SK-N-MC (cell line): ENCODE measurements around the gene KLHL36.
A peak's percentile ranks its signal among the peaks of the same experiment; 100 is the strongest.

ENCODE experiments used
- DNase-seq: peaks from one replicate; pipeline ENCODE4 v3.0.0-alpha.2; 2011; ENCODE audit warnings: low read depth, low spot score
- H3K27ac ChIP-seq: fragments of 200-600 bp; sonication (generic); 2 replicates; pipeline ENCODE4 v1.5.1; 2016; ENCODE audit warnings: mixed run types
- H3K36me3 ChIP-seq: fragments of 200-600 bp; sonication (generic); 2 replicates; pipeline ENCODE4 v1.6.1; 2017; ENCODE audit warnings: antibody characterized with exemption, low read length, mixed read lengths; ENCODE audit not compliant: insufficient read depth
- H3K4me3 ChIP-seq: fragments of 200-600 bp; sonication (generic); 2 replicates; pipeline ENCODE4 v1.5.1; 2016
- H3K9ac ChIP-seq: fragments of 200-600 bp; sonication (generic); 2 replicates; pipeline ENCODE4 v1.8.0; 2017; ENCODE audit warnings: mixed run types, mixed read lengths; ENCODE audit not compliant: insufficient read length
- H3K9me3 ChIP-seq: fragments of 200-600 bp; sonication (generic); 2 replicates; pipeline ENCODE4 v1.6.1; 2017; ENCODE audit warnings: low read depth, mild to moderate bottlenecking, antibody characterized with exemption, low read length, moderate library complexity, mixed read lengths
- EZH2 ChIP-seq: fragments of 200-600 bp; sonication (generic); IDR thresholded peaks from one replicate; pipeline ENCODE4 v1.6.1; 2017; ENCODE audit warnings: antibody characterized with exemption
- FOXP2 ChIP-seq: optimal IDR thresholded peaks from 2 replicates; pipeline ENCODE3; 2011; ENCODE audit warnings: mild to moderate bottlenecking, moderate library complexity; ENCODE audit not compliant: insufficient read depth; ENCODE audit errors: extremely low read length, control extremely low read depth
- POLR2AphosphoS5 ChIP-seq: IDR thresholded peaks from 2 replicates; pipeline ENCODE4 v1.6.1; 2012; ENCODE audit warnings: mild to moderate bottlenecking, low read depth, low read length, borderline replicate concordance

Gene KLHL36

DNA sequence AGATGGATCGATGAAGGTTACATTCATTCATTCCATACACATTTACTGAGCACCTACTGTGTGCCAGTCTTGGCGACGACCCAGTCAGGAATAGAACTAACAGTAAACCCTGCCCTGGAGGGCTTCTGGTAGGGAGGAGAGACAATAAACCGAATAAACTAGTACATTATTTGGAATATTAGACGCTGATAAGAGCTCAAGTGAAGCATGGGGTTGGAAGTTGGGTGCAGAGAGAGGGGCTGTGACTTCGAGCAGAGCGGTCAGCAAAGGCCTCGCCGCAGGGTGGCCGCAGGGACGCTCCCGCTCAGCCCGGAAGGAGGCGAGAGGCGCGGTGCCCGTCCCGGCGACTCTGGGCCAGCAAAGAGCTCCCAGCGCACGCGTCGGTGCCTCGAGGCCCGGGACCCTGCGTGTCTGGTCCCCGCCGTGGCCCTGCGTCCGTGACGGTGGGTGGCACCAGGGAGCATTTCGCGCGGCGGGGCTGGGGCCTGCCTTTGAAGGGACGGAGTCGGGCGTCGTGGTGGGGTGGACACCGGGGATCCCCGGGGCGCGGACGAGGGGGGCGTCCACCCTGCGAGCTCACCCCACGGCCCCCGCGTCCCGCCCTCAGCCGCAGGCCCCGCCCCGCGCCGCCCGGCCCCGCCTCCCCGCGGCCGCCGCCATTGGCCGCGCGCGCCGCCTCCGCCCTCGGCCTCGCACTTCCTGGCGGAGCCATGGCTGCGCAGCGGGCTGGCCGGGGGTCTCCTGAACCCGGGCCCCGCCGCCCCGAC, at the start of gene KLHL36:
Gene KLHL36 (plus strand): TSS at position 684 of the 767 bp plus-strand sequence. CDS start 2,357 bp downstream, outside the sequence.
- H3K27ac ChIP-seq, result no peak within 1 kb of the TSS
- no peak for DNase-seq

DNA sequence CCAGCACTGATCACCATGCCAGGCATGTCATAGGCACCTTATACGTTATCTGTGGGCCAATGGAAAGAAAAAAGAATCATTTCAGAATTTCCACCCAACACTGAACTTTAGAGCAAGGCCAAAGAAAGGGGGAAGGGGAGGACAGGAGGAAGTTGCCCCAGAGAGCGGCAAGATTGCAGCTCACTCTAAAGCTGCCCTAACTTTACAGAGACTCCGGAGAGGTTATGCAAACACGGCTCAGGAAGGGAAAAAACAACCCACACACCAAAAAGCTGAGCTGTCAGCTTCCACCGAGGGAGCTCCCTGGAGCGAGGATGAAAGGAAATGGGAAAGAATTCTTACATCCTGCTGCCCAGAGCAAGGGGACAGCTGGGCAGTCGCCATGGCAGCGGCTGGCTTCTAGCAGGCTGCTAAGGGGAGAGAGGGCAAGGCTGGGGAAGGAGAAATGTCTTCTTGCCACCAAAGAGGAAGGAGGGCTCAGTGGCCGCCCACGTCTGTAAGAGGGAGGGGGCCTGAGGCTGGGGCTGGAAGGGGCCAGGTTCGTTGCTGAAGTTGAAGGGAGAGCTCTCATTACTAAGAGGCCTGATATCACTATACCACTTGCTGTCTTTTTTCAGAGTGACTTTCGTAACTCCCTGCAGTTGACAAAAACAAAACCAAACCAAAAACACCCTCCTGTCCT, 48.6 kb upstream of the KLHL36 start:
- H3K4me3 ChIP-seq, result peak overlapping the region; percentile 52
- no peaks in the 10 kb centered on the region for H3K36me3 ChIP-seq
- H3K9me3 ChIP-seq, result no peaks in the 10 kb centered on the region
- no peak for DNase-seq
- no peak for TF ChIP-seq FOXP2
- TF ChIP-seq EZH2, result no peak
- no peak for TF ChIP-seq POLR2AphosphoS5
- H3K9ac ChIP-seq, result peak overlapping the region; percentile 26
- peak overlapping the region; percentile 78 for H3K27ac ChIP-seq

More for the DNA sequence above, at the start of gene KLHL36:
- H3K4me3 ChIP-seq, result peak within 1 kb of the TSS; percentile 68
- no peak for TF ChIP-seq EZH2
- no peak for TF ChIP-seq POLR2AphosphoS5
- TF ChIP-seq FOXP2, result no peak
- H3K9me3 ChIP-seq, result no peaks in the 10 kb centered on the region
- H3K36me3 ChIP-seq, result no peaks in the 10 kb centered on the region
- peak within 1 kb of the TSS; percentile 47 for H3K9ac ChIP-seq

- peak overlapping the region; percentile 50; the same call in 1 of the 2 replicates for H3K27ac ChIP-seq
- H3K4me3 ChIP-seq, result no peak overlapping the region; the same call in 1 of the 2 replicates
- TF ChIP-seq EZH2 (no peak), FOXP2 (no peak)
- H3K9ac ChIP-seq, result no peak overlapping the region
- DNase-seq, result no peak
- no peaks in the 10 kb centered on the region for H3K9me3 ChIP-seq
- no peaks in the 10 kb centered on the region for H3K36me3 ChIP-seq
Observed at GRCh38 chr16:84600343-84601229, 47.7 kb upstream of the KLHL36 start.

GRCh38 chr16:84603140-84603816, 45.0 kb upstream of the KLHL36 start:
- no peak for TF ChIP-seq POLR2AphosphoS5
- TF ChIP-seq FOXP2, result no peak
- TF ChIP-seq EZH2, result no peak
- no peak for DNase-seq
- no peak overlapping the region for H3K4me3 ChIP-seq

DNA sequence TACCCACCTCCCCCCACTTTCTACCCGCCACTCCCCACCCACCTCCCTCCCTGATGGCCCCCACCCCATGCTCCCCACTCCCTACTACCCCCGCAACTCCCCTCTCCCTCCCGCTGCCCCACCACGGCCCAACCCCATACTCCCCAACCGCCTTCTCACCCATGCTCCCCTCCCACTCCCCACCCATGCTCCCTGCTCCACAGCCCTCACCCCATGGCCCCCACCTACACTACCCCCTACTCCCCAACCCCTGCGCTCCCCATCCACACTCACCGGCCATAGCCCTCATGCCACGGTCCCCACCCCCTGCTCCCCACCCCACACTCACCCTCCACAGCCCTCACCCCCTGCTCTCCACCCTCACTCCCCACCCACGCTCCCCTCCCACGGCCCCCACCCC, 44.4 kb upstream of the KLHL36 start:
- Histone ChIP-seq H3K9me3 (no peaks in the 10 kb centered on the region), H3K9ac (no peak overlapping the region), H3K36me3 (no peaks in the 10 kb centered on the region), H3K4me3 (no peak overlapping the region), H3K27ac (no peak overlapping the region)
- no peak for DNase-seq
- TF ChIP-seq POLR2AphosphoS5 (no peak), EZH2 (no peak), FOXP2 (no peak)

More at GRCh38 chr16:84603140-84603816, 45.0 kb upstream of the KLHL36 start:
- Histone ChIP-seq H3K36me3 (no peaks in the 10 kb centered on the region), H3K9me3 (no peaks in the 10 kb centered on the region), H3K27ac (no peak overlapping the region), H3K9ac (no peak overlapping the region)

GRCh38 chr16:84604477-84605013, 43.8 kb upstream of the KLHL36 start:
- no peak for TF ChIP-seq EZH2
- TF ChIP-seq POLR2AphosphoS5, result no peak
- no peak for TF ChIP-seq FOXP2
- Histone ChIP-seq H3K27ac (no peak overlapping the region), H3K9ac (no peak overlapping the region), H3K36me3 (no peaks in the 10 kb centered on the region), H3K9me3 (no peaks in the 10 kb centered on the region), H3K4me3 (no peak overlapping the region)
- DNase-seq, result no peak

GRCh38 chr16:84605339-84605848, 42.9 kb upstream of the KLHL36 start:
- TF ChIP-seq FOXP2 (no peak), EZH2 (no peak), POLR2AphosphoS5 (no peak)
- DNase-seq, result no peak

More at GRCh38 chr16:84605339-84605848, 42.9 kb upstream of the KLHL36 start:
- Histone ChIP-seq H3K4me3 (no peak overlapping the region), H3K9ac (no peak overlapping the region), H3K9me3 (no peaks in the 10 kb centered on the region), H3K36me3 (no peaks in the 10 kb centered on the region), H3K27ac (no peak overlapping the region)
